Nucleus accumbens (tissue), 56 donors: ENCODE data around the gene CYP1A1.

Experiments
- DNase-seq, 56 donors: peaks; one replicate each; lab custom pipeline; 2025; lab: John Stamatoyannopoulos, UW

CYP1A1 gene, protein sequence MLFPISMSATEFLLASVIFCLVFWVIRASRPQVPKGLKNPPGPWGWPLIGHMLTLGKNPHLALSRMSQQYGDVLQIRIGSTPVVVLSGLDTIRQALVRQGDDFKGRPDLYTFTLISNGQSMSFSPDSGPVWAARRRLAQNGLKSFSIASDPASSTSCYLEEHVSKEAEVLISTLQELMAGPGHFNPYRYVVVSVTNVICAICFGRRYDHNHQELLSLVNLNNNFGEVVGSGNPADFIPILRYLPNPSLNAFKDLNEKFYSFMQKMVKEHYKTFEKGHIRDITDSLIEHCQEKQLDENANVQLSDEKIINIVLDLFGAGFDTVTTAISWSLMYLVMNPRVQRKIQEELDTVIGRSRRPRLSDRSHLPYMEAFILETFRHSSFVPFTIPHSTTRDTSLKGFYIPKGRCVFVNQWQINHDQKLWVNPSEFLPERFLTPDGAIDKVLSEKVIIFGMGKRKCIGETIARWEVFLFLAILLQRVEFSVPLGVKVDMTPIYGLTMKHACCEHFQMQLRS

DNA sequence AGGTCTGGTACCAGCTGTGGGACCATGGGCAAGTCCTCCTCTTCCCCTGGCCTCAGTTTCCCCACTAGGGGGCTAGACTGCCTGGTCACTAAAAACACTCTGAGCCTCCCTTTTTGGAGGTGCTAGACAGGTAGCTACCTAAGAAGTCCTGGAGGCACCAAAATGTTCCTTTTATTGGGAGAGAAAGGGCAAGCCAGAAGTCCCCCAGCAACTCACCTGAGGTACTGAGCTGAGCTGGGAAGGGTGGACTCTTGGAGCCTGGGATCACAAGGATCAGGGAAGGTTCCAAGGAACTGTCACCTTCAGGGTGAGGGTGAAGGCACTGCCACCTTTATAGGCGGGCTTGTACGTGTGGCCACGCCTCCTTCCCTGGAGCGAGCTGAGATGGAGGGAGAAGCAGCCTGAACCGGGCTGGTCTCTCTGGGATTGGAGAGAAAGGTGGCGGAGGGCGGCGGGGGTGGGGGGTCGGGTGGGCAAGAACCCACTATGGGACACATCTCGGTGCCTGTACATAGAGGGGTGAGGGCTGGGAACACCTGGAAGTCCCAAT lies at the start of gene CYP1A1:
Gene CYP1A1, minus strand, starts transcription at position 304 of the 550 bp plus-strand sequence. CDS start 2,431 bp downstream, outside the sequence.
- peak in 6 of 56 donors; percentile 2 to 30 (median 17) for DNase-seq

DNA sequence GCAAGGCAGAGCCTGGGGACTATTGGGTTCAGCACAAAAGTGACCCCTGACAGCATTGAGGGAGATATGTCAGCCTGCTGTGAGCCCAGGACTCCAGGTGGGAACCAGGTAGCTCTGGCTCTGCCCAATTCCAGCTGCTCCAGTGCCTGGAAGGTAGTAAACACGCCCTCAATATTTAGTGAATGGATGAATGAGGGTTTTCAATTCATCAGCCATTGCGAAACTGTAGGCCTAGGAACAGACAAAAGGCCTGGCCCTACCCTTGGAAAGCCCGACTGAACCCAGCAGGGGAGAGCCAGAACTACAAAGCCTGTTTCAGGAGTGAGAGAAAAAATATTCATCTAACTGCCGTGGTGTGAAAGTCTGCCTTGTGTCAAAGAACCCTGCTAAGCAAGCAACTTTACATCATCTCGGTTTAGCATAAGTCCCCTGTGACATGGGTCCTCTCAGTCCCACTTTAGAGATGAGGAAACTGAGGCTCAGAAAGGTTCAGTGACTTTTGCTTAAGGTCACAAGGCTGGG lies 48.5 kb upstream of the CYP1A1 start:
- peak in 5 of 56 donors; percentile 14 to 38 (median 25) for DNase-seq

DNA sequence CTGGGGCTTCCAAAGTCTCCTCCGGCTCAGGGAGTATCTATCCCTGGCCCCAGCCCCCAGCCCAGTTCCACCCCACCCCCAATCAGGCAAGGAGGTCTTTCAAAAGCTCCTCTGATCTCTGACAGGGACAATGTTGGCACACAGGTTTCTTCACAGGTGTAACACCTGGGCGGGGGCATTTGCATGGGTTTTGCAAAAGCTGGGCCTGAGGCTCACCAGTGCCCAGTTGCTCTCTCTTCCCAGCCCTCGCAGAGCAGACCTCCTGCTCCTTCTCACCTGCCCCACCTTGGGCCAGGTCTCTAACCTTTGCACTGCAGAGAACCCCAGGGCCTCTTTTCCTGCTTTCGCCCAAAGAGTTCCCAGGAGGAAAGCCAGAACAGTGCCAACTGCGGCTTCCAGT lies 48.0 kb upstream of the CYP1A1 start:
- no peak for DNase-seq

DNA sequence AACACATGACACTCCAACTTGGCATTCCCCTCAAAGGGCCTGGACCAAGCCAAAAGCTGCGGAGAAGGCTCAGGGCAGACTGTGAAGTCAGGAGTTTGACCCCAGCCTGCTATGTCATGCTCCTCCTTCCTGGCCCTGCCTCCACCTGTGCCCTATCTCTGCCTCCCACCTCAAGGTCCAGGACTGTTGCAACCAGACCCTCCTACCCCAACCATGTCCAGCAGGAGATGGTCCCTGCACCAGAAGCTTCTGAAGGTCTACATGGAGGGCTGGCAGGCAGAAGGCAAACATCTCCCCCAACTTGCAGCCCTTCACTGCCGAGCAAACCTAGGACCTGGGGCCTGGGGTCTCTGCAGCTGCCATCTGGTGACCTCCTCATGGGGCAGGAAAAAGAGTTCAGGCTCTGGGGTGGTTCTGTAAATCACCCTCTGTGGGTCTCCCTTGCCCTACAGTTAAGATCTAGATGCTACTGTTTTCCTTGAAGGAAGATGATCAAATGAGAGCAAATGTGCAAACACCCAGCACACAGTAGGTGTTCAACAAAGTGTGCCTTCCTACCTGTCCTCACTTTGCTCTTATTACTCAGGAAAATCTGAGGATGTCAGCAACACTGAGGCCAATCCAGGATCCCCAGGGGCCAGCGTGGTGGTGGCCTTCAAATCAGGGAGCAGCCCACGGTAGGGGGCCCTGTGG lies 45.0 kb upstream of the CYP1A1 start:
- no peak for DNase-seq

DNA sequence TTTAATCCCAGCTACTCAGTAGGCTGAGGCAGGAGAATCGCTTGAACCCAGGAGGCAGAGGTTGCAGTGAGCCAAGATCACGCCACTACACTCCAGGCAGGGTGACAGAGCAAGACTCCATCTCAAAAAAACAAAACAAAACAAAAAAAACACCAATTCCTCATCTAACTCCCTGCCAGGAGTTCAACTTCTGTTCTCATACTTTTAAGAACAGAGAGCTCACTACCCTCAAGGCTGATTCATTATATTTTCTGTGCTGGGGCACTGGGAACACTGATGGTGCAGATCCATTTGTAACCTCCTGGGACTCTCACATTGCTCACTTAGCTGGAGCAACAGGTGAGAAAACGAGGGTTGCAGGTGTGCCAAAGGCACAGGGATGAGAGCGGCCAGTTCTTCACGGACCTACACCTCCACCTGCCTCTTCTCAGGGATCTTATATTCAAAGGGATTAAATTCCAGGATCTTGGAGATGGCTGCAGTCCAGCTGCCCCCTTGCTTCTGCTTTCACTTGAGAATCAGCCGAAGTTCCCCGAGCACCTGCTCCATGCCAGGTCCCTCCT lies 44.2 kb upstream of the CYP1A1 start:
- no peak for DNase-seq

DNA sequence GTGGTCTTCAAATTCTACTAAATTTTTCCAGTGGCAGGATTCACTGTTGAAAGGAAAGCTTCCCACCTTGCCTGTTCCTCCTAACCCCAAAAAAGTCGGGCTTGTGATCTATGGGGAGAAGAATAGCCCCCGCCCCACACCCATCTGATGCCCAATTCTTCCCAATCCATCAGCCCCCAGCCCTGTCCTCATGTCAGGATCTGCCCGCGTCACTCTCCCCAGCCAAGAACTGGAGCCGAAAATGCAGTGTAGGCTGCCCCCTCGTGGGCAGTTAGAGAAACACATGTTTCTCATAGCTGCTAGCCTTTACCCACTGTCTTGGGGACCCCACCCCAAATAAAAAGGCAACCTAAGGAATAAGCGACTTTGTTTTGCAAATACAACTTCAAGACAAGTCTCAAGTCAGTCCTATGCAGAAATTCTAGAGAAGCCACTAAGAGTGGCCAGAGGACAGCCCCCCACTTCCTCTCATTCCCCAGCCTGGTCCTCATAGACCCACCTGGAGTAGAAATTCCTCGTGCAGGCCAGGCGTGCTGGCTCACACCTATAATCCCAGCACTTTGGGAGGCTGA lies 43.5 kb upstream of the CYP1A1 start:
- peak in 42 of 56 donors; percentile 12 to 78 (median 39) for DNase-seq

DNA sequence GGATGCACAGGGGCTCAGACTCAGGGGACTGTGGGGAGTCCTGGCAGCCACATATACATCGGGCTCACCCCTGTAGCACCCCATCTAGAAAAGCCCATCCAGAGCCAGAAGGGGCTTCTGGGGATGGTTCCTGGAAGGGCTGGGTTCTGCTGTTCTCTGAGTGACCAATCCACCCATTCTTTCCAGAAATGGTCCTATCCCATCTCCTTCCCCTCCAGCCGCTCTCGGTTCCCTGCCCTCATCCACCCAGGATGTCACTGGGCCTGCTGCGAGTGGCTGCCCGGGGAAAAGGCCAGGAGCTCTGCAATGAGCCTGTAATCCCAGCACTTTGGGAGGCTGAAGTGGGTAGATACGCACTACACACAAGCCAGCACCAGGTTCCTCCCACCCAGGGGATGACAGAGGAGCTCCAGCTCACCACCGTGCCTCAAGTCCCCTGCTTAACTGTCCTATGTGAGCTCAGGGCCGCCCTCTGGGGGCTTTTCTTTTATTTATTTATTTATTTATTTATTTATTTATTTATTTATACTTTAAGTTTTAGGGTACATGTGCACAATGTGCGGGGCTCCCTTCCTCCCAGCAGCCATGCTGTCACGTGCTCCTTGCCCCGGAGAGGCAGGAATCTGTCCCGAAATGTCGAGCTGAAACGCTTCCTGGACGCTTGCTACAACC lies 42.9 kb upstream of the CYP1A1 start:
- no peak for DNase-seq

DNA sequence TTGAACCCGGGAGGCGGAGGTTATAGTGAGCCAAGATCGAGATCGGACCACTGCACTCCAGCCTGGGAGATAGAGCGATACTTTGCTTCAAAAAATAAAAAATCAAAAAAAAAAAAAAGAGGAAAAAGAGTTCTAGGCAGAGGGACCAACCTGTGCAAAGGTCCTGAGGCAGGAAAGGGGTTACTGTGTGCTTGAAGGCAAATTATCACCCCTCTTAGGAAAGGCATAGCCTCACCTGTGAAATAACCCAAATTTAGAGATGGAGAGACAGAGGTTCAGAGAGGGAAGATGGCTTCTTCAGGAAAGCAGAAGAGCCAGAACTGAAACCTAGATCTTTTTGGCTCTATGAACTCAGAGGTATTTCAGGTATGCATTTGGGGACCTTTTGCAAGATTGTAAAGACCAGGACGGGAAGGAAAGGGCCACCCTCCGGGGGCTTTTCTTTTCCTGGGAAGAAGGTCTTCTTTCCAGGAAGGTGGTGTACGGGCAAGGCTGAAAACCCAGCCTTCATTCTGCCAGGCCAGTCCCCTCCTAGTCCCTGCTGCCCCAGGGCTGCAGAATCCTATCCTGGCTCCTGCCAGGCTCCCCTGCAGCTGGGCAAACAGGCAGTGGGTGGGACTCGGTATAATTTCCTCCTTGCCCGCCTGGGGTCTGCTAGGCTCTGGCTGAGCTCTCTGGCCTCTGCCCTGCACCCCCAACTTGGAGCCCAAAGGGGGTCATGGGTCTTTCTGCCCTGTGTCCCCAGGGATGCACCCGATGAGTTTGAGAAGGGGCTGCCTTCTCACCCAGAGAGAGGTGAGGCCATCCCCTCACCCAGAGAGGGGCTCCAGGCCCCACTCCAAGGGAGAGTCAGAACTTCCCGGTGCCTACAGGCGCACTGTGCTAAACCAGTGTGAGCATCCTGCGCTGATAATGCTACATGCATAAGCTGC lies 42.1 kb upstream of the CYP1A1 start:
- no peak for DNase-seq

DNA sequence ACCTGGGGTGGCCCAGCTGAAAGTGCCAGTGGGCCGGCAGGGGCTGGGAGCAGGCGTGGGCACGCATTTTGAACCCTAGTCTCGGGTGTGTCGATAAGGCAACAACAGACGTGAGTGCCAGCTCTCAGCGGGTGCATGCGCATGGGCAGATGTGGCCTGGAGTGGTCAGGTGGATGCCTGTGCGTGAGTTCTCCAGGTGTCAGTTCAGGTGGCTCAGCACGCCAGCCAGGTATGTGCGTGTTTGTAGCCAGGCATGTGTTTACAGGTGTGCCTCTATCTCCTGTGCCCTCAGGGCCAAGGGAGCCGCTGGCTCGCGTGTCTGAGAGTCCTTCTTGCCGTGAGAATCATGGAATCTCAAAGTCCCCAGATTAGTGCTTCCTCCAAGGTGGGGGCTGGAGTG lies 38.1 kb upstream of the CYP1A1 start:
- no peak for DNase-seq

DNA sequence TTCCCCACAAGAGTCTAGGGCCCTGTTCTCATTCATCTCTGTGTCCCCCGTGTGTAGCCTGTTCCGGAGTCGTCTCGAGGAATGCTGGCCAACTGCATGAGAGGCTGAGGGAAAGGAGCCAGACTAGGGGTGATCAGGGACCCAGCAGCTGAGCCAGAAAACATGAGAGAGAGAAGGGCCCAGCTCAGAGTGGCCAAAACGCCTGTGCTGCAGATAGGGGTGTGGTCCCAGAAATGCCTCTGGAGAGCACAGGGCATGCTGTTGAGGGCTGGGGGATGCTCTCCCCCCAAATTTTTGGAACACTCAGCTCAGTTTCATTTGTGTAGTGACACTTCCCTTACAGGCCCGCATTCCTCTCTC lies 37.4 kb upstream of the CYP1A1 start:
- no peak for DNase-seq

DNA sequence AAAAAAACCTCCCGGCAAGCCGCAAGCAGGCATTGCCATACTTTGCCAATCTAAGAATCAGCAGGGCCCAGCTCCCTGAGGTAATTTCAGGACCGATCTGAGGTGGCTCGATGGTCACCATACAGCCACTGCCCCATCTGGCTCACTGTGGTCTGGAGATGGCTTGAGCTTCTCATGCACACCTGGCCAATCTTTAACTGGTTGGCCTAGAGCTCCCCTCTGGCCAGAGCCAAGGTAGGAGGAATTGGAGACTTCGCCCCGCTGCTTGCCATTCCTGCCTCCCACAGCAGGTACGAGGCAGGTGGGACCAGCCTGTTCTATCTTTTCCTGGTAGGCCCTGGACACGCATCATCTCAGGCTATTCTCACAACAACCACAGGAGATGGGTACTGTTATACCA lies 33.4 kb upstream of the CYP1A1 start:
- no peak for DNase-seq

DNA sequence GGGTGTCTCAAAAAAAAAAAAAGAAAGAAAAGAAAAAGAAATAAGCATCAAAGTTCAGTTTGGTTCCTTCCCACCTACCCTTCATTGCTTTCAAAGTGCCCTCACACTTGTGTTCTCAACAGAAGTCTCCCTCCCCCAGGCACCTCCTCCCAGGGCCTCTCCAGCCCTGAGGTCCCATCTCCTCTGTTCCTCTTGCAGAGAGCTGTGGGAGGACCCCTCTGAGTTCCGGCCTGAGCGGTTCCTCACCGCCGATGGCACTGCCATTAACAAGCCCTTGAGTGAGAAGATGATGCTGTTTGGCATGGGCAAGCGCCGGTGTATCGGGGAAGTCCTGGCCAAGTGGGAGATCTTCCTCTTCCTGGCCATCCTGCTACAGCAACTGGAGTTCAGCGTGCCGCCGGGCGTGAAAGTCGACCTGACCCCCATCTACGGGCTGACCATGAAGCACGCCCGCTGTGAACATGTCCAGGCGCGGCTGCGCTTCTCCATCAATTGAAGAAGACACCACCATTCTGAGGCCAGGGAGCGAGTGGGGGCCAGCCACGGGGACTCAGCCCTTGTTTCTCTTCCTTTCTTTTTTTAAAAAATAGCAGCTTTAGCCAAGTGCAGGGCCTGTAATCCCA lies 29.4 kb upstream of the CYP1A1 start:
- DNase-seq: no peak

DNA sequence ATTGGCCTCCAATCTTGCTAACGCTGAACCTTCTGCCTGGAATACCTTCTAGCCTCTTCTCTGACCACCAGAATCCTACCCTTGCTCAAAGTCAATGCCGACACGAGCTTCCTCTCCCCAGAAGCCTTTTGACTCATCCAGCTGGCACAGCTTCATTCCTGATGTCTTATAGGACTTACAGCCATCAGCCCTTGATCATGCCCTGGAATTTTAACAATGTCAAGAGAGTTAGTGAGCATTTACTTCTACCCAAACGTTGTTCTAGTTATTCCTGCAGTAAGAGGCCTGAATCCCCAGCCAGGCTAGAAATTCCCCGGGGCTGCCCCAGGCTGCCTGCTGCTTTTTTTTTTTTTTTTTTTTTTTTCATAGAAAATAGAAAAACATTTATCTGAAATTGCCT lies 27.2 kb upstream of the CYP1A1 start:
- DNase-seq: no peak

DNA sequence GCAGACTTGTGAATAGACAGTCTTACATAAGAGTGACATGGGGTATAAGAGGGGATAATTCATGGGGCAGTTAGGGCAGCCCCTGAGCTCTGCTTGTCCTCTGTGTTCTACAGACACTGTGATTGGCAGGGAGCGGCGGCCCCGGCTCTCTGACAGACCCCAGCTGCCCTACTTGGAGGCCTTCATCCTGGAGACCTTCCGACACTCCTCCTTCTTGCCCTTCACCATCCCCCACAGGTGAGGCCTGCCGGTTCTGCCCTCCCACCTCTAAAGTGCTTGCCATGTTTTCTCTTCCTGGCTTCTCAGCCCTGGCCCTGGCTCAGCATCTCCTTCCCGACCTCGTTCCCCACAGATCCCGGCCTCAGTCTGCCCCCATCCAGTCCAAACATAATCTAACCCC lies 26.7 kb upstream of the CYP1A1 start:
- no peak for DNase-seq

DNA sequence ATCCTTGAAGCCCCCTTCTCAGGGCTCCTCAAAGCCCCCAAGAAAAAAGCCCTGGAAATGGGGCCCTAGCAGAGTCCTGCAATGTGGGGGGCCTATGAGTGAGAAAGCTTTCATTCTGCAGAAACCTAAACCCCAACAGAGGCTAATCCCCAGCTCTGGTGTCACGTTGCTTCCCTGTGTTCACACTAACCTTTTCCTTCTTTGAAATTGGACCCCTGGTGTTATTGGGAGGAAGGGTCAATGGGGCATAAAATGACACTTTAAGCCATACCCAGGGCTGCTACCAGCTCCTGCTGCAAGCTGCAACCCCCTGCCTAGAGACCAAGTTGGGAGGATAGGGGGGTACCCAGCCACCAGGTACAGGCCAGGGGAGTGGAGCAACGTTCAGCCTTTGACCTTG lies 25.4 kb upstream of the CYP1A1 start:
- no peak for DNase-seq

DNA sequence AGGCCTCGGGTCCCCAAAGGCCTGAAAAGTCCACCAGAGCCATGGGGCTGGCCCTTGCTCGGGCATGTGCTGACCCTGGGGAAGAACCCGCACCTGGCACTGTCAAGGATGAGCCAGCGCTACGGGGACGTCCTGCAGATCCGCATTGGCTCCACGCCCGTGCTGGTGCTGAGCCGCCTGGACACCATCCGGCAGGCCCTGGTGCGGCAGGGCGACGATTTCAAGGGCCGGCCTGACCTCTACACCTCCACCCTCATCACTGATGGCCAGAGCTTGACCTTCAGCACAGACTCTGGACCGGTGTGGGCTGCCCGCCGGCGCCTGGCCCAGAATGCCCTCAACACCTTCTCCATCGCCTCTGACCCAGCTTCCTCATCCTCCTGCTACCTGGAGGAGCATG lies 24.5 kb upstream of the CYP1A1 start:
- DNase-seq: no peak

DNA sequence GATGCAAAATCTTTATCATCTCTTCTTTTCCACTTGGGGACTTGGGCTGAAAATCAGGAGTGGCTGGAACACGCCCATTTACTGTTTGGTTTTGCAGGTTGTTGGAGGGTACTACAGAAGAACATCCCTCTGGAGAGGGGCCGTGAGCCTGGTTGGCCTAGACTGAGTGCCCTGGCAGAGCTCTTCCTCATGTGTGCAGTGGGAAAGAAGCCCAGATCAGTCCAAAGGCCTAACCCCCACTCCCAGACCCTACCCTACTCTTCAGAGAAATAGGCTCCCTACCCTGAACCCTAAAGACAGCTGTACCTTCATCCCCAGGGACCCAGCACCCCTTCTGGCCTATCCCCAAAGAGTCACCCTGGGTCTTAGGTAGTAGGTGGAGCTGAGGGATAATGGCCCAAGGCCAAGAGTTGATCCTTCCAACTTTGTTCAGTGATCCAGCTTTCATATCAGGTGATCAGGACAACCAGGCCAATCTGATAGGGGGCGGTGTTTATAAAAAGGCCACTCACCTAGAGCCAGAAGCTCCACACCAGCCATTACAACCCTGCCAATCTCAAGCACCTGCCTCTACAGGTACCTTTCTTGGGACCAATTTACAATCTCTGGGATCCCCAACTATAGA lies 23.1 kb upstream of the CYP1A1 start, which contains the start of gene CYP1A2:
Gene CYP1A2, plus strand, starts transcription at position 524 of the 625 bp plus-strand sequence. CDS start 894 bp downstream, outside the sequence.
- no peak for DNase-seq

DNA sequence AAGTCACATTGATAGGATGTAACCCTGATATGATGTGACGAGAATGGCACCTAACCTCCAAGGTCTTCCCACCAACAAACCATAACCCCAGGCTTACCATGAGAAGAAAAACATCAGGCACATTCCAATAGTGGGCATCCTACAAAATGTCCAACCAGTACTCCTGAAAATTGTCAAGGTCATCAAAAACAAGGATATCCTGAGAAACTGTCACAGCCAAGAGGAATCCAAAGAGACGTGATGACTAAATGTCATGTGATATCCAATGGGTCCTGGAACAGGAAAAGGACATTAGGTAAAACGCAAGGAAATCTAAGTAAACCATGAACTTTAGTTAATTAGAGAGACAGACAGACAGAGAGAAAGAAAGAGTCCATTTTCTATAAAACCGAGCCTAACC lies 21.1 kb upstream of the CYP1A1 start:
- DNase-seq: no peak
